GM18508 (cell line): Measurements from ENCODE around the gene RASGRP3.
"Not testable (repeated sequence)": the region's sequence is repeated elsewhere in the genome, so short reads cannot be mapped to it uniquely, and the experiment has no call there.

Source experiments
- ATAC-seq: cut with Tn5 transposase; IDR thresholded peaks from one replicate; pipeline ENCODE4 v1.9.1; 2021; ENCODE audit warnings: moderate number of reproducible peaks; ENCODE audit not compliant: insufficient read depth, unreplicated experiment

Gene RASGRP3, protein sequence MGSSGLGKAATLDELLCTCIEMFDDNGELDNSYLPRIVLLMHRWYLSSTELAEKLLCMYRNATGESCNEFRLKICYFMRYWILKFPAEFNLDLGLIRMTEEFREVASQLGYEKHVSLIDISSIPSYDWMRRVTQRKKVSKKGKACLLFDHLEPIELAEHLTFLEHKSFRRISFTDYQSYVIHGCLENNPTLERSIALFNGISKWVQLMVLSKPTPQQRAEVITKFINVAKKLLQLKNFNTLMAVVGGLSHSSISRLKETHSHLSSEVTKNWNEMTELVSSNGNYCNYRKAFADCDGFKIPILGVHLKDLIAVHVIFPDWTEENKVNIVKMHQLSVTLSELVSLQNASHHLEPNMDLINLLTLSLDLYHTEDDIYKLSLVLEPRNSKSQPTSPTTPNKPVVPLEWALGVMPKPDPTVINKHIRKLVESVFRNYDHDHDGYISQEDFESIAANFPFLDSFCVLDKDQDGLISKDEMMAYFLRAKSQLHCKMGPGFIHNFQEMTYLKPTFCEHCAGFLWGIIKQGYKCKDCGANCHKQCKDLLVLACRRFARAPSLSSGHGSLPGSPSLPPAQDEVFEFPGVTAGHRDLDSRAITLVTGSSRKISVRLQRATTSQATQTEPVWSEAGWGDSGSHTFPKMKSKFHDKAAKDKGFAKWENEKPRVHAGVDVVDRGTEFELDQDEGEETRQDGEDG

GRCh38 chr2:33476131-33476792, at the start of gene RASGRP3:
TSS of gene RASGRP3 (plus strand) at chr2:33476649. CDS start at chr2:33515137, 38,488 bp downstream.
- ATAC-seq = peak; percentile 36

- no peak for ATAC-seq
These were observed 49.7 kb upstream of the RASGRP3 start for GRCh38 chr2:33426666-33427231.

DNA sequence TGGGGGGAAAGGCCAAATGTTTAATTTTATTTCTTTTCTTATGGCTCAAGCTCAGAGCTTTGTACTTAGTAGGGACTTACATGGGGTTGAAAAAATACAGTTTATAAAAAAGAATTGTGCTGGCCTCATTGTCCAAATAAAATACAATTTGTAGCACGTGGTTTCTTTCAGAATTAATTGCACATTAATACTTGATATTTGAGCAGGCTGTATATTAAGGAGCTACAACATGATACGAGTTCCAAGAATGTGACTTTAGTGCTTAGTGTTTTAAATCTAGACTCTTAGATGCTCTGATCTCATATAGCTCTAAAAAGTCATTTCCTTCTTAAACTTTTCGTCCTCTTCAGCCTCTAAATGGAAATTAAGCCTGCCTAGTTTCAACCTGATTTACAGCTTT, 46.4 kb upstream of the RASGRP3 start:
- ATAC-seq = no peak

- no peak for ATAC-seq
These were observed 45.6 kb upstream of the RASGRP3 start for GRCh38 chr2:33430856-33431255.

GRCh38 chr2:33432871-33433270, 43.6 kb upstream of the RASGRP3 start:
- ATAC-seq = no peak

DNA sequence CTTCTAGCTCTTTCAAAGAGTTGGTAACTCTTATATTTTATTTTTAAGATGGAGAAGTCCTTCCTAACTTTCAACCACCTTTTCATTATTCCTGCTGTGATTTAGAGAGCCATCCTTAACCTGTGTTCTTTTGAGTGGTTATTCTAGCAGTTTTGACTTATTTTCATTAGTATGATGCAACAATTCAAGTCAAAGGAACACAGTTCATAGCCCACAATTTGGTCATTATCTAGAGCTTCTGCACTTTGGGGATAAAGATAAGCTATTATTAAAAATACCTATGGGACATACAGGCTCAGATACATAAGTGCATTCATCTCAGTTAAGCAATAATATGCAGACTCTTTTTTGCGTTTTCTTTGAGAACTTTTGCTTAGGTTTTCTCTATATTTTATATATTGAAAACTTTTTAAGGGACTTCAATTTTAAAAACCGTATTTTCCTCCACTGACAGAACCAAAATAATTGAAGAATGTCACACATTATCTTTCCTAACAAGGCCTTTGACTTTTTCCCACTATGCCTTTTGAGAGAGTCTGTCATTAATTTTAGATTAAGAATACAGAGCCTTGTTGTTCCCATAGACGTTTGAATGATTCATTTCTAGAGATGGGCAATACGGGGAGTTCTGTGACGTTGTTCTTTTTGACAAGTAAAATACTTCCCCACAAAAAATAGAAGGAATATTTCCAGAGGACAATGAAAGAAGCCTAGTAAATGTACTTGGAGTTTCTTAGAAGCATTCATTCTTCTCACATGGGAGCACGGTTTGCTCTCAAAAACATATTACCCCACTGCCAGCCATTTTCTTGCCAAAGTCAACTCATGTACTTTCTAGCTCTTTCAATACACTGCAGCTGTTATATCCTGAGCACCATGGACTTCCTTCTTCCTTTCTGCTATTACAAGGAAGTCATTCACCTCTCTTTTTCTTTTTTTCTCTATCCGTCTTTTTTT, 42.9 kb upstream of the RASGRP3 start:
- ATAC-seq = no peak

GRCh38 chr2:33435518-33435917, 40.9 kb upstream of the RASGRP3 start:
- no peak for ATAC-seq

GRCh38 chr2:33436083-33436482, 40.4 kb upstream of the RASGRP3 start:
- no peak for ATAC-seq

- no peak for ATAC-seq
These were observed 39.2 kb upstream of the RASGRP3 start for GRCh38 chr2:33437297-33437696.

- no peak for ATAC-seq
These were observed 38.6 kb upstream of the RASGRP3 start for GRCh38 chr2:33437815-33438214.

DNA sequence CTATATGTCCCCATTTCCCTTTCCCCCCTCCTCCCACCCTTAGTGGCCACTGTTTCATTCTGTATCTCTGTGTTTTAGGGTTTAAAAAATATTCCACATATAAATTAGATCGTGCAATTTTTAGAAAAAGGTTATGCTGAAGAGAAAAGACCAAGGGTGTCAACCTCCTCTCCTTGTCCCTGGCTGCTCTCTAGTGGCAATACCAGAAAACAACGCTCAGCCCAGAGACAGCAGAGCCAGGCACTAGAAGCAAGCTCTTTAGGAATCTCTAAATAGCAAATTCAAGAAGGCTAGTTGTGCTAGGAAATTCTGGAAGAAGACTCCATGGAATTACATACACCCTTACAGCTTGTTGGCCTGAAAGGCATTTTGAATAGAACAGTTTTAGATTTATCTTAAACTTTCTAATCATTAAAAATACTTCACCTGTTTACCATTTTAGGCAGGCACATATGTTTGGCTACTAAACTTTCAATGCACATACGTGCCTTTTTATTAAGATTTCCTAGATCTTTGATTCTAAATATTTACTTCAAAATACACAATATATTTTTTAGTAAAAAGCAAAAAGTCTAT, 35.1 kb upstream of the RASGRP3 start:
- no peak for ATAC-seq

DNA sequence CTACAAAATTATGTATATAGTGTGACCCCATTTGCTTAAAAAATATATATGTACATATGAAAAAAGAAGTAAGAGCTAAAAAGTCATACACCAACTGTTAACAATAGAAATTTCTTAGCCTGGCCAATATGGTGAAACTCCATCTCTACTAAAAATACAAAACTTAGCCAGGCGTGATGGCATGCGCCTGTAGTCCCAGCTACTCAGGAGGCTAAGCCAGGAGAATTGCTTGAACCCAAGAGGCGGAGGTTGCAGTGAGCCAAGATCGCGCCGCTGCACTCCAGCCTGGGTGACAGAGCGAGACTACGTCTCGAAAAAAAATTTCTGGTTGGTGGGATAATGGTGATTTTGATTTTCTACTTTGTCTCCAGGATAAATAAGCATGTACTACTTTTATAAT, 34.4 kb upstream of the RASGRP3 start:
- ATAC-seq = not testable (repeated sequence)

DNA sequence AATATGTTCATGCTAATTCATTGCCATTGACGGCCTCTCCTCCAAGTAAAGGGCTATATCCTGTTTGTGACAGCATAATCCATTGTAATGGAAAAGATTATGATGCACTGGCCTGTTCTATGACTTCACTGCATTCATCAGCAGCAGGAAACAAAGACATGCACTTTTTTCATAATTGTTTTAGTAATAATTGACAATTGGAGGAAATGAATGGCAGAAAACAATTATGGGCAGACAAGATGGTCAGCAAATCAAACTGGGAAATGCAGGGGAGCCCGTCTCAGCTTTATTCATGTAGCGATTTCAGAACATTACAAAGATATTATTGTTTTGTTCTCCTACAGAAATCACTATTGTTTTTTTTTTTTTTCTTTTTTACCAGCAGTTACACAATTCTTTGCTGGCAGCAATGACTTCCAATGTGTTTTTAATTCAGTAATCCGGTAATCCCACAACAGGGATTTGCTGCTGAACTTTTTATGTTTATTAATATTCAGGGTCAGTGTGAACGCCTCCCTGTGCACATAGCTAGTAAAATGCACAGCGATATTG, 33.8 kb upstream of the RASGRP3 start:
- ATAC-seq = no peak

DNA sequence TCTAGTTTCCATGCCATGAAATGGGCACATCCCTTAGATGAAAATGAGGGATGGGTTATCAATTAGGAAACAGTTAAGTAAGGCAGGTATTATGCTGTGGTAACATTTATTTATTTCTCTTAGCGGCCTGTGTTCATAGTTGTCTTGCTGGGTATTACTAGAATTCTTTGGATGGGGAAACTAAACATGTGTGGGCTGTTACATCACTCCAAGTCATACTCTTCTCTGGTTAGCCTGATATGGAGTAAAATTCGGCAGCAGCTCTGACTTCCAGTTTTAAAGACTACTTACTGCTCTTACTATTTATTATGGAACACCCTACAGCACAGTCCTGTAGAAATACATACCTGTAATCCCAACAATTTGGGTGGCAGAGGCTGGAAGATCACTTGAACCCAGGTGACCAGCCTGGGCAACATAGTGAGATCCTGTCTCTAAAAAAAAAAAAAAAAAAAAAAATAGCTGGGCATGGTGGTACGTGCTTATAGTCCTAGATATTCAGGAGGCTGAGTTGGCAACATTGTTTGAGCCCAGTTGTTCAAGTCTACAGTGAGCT, 33.1 kb upstream of the RASGRP3 start:
- no peak for ATAC-seq

- no peak for ATAC-seq
These were observed 31.5 kb upstream of the RASGRP3 start for GRCh38 chr2:33444967-33445366.

- ATAC-seq = no peak
These were observed 28.1 kb upstream of the RASGRP3 start for GRCh38 chr2:33448220-33448899.

DNA sequence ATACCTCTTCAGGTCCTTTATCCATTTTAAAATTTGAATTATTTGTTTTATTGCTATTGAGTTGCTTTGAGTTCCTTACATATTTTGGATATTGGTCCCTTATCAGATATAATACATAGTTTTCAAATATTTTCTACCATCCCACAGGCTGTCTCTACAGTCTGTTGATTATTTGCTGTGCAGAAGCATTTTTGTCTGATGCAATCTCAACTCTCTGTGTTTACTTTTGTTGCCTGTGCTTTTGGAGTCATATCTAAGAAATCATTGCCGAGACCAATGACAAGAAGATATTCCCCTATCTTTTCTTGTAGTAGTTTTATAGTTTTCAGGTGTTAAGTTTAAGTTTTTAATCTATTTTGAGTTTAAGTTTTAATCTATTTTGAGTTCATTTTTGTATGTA, 25.2 kb upstream of the RASGRP3 start:
- ATAC-seq = no peak

- ATAC-seq = no peak
These were observed 24.6 kb upstream of the RASGRP3 start for GRCh38 chr2:33451825-33452224.
